ENCODE data around the gene SLC41A1.
"Not testable (repeated sequence)": the region's sequence is repeated elsewhere in the genome, so short reads cannot be mapped to it uniquely, and the experiment has no call there.

SLC41A1 gene

GRCh38 chr1:205812878-205813754, at the start of gene SLC41A1:
SLC41A1 (minus strand) TSS chr1:205813198; CDS start chr1:205810441, 2,757 bp downstream.
- intact Hi-C loops (cut with DNase I): loop anchor here (10.0 kb wide), 1 partner anchor 292 kb away; no protein-coding TSS in a partner anchor
- DNase-seq: peak; percentile 94 to 99 (median 97)

GRCh38 chr1:205861540-205861939, 48.5 kb upstream of the SLC41A1 start:
- DNase-seq: no peak
- intact Hi-C loops (cut with DNase I): no loop called here

GRCh38 chr1:205858141-205858961, 45.4 kb upstream of the SLC41A1 start:
- no peak for DNase-seq
- intact Hi-C loops (cut with DNase I): no loop called here

GRCh38 chr1:205857501-205857900, 44.5 kb upstream of the SLC41A1 start:
- DNase-seq; intact Hi-C loops (cut with DNase I): not testable (repeated sequence)

GRCh38 chr1:205856433-205856832, 43.4 kb upstream of the SLC41A1 start:
- intact Hi-C loops (cut with DNase I): no loop called here
- DNase-seq: no peak

- DNase-seq: no peak
- intact Hi-C loops (cut with DNase I): no loop called here
Measured at GRCh38 chr1:205852969-205853368, 40.0 kb upstream of the SLC41A1 start.

- intact Hi-C loops (cut with DNase I): no loop called here
- no peak for DNase-seq
Measured at GRCh38 chr1:205851993-205852392, 39.0 kb upstream of the SLC41A1 start.

- intact Hi-C loops (cut with DNase I): no loop called here
- DNase-seq: peak in 36 of 42 donors; percentile 13 to 91 (median 72)
Measured at GRCh38 chr1:205849619-205850355, 36.8 kb upstream of the SLC41A1 start, which contains the start of gene PM20D1. PM20D1 (minus strand) TSS chr1:205850132; CDS start chr1:205850072, 60 bp downstream.

- intact Hi-C loops (cut with DNase I): no loop called here
- DNase-seq: no peak
Measured at GRCh38 chr1:205843036-205843859, 30.2 kb upstream of the SLC41A1 start.

GRCh38 chr1:205842229-205842628, 29.2 kb upstream of the SLC41A1 start:
- intact Hi-C loops (cut with DNase I): no loop called here
- DNase-seq: no peak

GRCh38 chr1:205840146-205840923, 27.3 kb upstream of the SLC41A1 start:
- DNase-seq: no peak
- intact Hi-C loops (cut with DNase I): no loop called here

- no peak for DNase-seq
- intact Hi-C loops (cut with DNase I): no loop called here
Measured at GRCh38 chr1:205837382-205837970, 24.5 kb upstream of the SLC41A1 start.

- intact Hi-C loops (cut with DNase I): no loop called here
- no peak for DNase-seq
Measured at GRCh38 chr1:205834751-205835150, 21.8 kb upstream of the SLC41A1 start.

- intact Hi-C loops (cut with DNase I): no loop called here
- DNase-seq: peak in 1 of 42 donors; percentile 16
Measured at GRCh38 chr1:205832326-205832751, 19.3 kb upstream of the SLC41A1 start.

- intact Hi-C loops (cut with DNase I): no loop called here
- no peak for DNase-seq
Measured at GRCh38 chr1:205827623-205828022, 14.6 kb upstream of the SLC41A1 start.

GRCh38 chr1:205826995-205827394, 14.0 kb upstream of the SLC41A1 start:
- no peak for DNase-seq
- intact Hi-C loops (cut with DNase I): no loop called here
